MM.1S (cell line): Measurements from ENCODE around the gene RPS19BP1.
A peak's percentile ranks its signal among the peaks of the same experiment; 100 is the strongest.

Experiments used
- DNase-seq: peaks from one replicate; pipeline ENCODE4 v3.0.0-alpha.2; 2015
- H2AFZ ChIP-seq: fragments of 300-600 bp; sonication (generic); 2 replicates; pipeline ENCODE4 v1.6.0; 2016; ENCODE audit warnings: antibody characterized with exemption, low read length
- H3F3A ChIP-seq: fragments of 300-600 bp; sonication (generic); 2 replicates; pipeline ENCODE4 v1.6.1; 2016; ENCODE audit warnings: mild to moderate bottlenecking, antibody characterized with exemption, low read length, moderate library complexity, mixed read lengths; ENCODE audit not compliant: insufficient read depth
- H3K27ac ChIP-seq: fragments of 300-600 bp; sonication (generic); 2 replicates; pipeline ENCODE4 v1.5.1; 2016; ENCODE audit warnings: mild to moderate bottlenecking, low read length
- H3K27me3 ChIP-seq: fragments of 300-600 bp; sonication (generic); replicated peaks from 2 replicates; pipeline ENCODE4 v1.6.0; 2016; ENCODE audit warnings: low read length; ENCODE audit not compliant: insufficient read depth
- H3K36me3 ChIP-seq: fragments of 300-600 bp; sonication (generic); replicated peaks from 2 replicates; pipeline ENCODE4 v1.6.1; 2016; ENCODE audit warnings: mild to moderate bottlenecking, low read length, mixed read lengths; ENCODE audit not compliant: insufficient read depth
- H3K4me1 ChIP-seq: fragments of 300-600 bp; sonication (generic); 2 replicates; pipeline ENCODE4 v1.6.1; 2016; ENCODE audit warnings: low read length, mixed read lengths
- H3K4me2 ChIP-seq: fragments of 300-600 bp; sonication (generic); 2 replicates; pipeline ENCODE4 v1.6.0; 2016; ENCODE audit warnings: low read depth, low read length
- H3K4me3 ChIP-seq: fragments of 300-600 bp; sonication (generic); 2 replicates; pipeline ENCODE4 v1.5.1; 2016; ENCODE audit warnings: low read length, mixed read lengths
- H3K79me2 ChIP-seq: fragments of 300-600 bp; sonication (generic); 2 replicates; pipeline ENCODE4 v1.6.1; 2016; ENCODE audit warnings: mixed run types, low read length, mixed read lengths
- H3K9ac ChIP-seq: fragments of 300-600 bp; sonication (generic); 2 replicates; pipeline ENCODE4 v1.6.1; 2016; ENCODE audit warnings: low read length, mixed read lengths
- H3K9me2 ChIP-seq: fragments of 300-600 bp; sonication (generic); replicated peaks from 2 replicates; pipeline ENCODE4 v1.6.1; 2016; ENCODE audit warnings: mild to moderate bottlenecking, low read length, mixed read lengths; ENCODE audit not compliant: insufficient read depth
- H3K9me3 ChIP-seq: fragments of 300-600 bp; sonication (generic); replicated peaks from 2 replicates; pipeline ENCODE4 v1.6.1; 2016; ENCODE audit warnings: mild to moderate bottlenecking, low read length, mixed read lengths; ENCODE audit not compliant: insufficient read depth
- H4K20me1 ChIP-seq: fragments of 300-600 bp; sonication (generic); 2 replicates; pipeline ENCODE4 v1.6.1; 2016; ENCODE audit warnings: mild to moderate bottlenecking, low read length, moderate library complexity, mixed read lengths; ENCODE audit not compliant: insufficient read depth
- CTCF ChIP-seq: fragments of 300-600 bp; sonication (generic); IDR thresholded peaks from 2 replicates; pipeline ENCODE4 v1.5.1; 2016; ENCODE audit warnings: antibody characterized with exemption, low read length, mixed read lengths
- EZH2 ChIP-seq: fragments of 300-600 bp; sonication (generic); optimal IDR thresholded peaks from 2 replicates; pipeline ENCODE3; 2017; ENCODE audit warnings: low read depth, mild to moderate bottlenecking, antibody characterized with exemption, low read length, mixed read lengths
- EZH2phosphoT487 ChIP-seq: fragments of 300-600 bp; sonication (generic); IDR thresholded peaks from 2 replicates; pipeline ENCODE4 v1.6.1; 2018; ENCODE audit warnings: antibody characterized with exemption, low read length

The RPS19BP1 gene

GRCh38 chr22:39491696-39492095 lies 40.9 kb downstream of the RPS19BP1 start:
- Histone ChIP-seq H3K9ac (no peak overlapping the region), H3K4me3 (no peak overlapping the region), H3K4me2 (no peak overlapping the region), H3K9me3 (no peaks in the 10 kb centered on the region), H3K9me2 (no peaks in the 10 kb centered on the region), H3K27ac (no peak overlapping the region), H2AFZ (no peak overlapping the region), H3K36me3 (no peaks in the 10 kb centered on the region), H4K20me1 (no peaks in the 10 kb centered on the region; the same call in 1 of the 2 replicates), H3K4me1 (0 out of 2 replicates have a peak, but pooled peaks cover 7% of the 10 kb centered on the region), H3K79me2 (peaks cover 34% of the 10 kb centered on the region), H3F3A (0 out of 2 replicates have a peak, but pooled peaks cover 8% of the 10 kb centered on the region), H3K27me3 (no peaks in the 10 kb centered on the region)
- no peak for DNase-seq
- TF ChIP-seq EZH2phosphoT487, result no peak
- TF ChIP-seq CTCF, result no peak
- TF ChIP-seq EZH2, result no peak

GRCh38 chr22:39490966-39491680 lies 41.4 kb downstream of the RPS19BP1 start:
- Histone ChIP-seq H3K27ac (no peak overlapping the region), H3K4me2 (no peak overlapping the region), H3K9ac (no peak overlapping the region), H3K4me3 (no peak overlapping the region), H3K27me3 (no peaks in the 10 kb centered on the region), H3K79me2 (peaks cover 34% of the 10 kb centered on the region), H3K9me2 (no peaks in the 10 kb centered on the region), H2AFZ (no peak overlapping the region), H3K36me3 (no peaks in the 10 kb centered on the region), H3K4me1 (0 out of 2 replicates have a peak, but pooled peaks cover 1% of the 10 kb centered on the region), H4K20me1 (no peaks in the 10 kb centered on the region; the same call in 1 of the 2 replicates), H3F3A (0 out of 2 replicates have a peak, but pooled peaks cover 8% of the 10 kb centered on the region), H3K9me3 (no peaks in the 10 kb centered on the region)
- TF ChIP-seq EZH2 (no peak), CTCF (no peak), EZH2phosphoT487 (no peak)
- no peak for DNase-seq

GRCh38 chr22:39490135-39490798 lies 42.3 kb downstream of the RPS19BP1 start:
- no peaks in the 10 kb centered on the region for H3K4me1 ChIP-seq
- no peak overlapping the region for H2AFZ ChIP-seq
- H3K27me3 ChIP-seq, result no peaks in the 10 kb centered on the region
- no peaks in the 10 kb centered on the region for H3K9me2 ChIP-seq
- no peaks in the 10 kb centered on the region for H3K36me3 ChIP-seq
- H4K20me1 ChIP-seq, result no peaks in the 10 kb centered on the region; the same call in 1 of the 2 replicates
- no peak overlapping the region for H3K4me3 ChIP-seq
- H3K27ac ChIP-seq, result no peak overlapping the region
- peak; percentile 47 for DNase-seq
- H3K9me3 ChIP-seq, result no peaks in the 10 kb centered on the region
- H3K79me2 ChIP-seq, result peaks cover 34% of the 10 kb centered on the region
- no peak overlapping the region for H3K4me2 ChIP-seq
- H3F3A ChIP-seq, result 0 out of 2 replicates have a peak, but pooled peaks cover 8% of the 10 kb centered on the region
- H3K9ac ChIP-seq, result no peak overlapping the region
- TF ChIP-seq EZH2phosphoT487 (no peak), EZH2 (no peak), CTCF (no peak)
